Fibroblast of gingiva (primary cell): Measurements from ENCODE around the gene NAPSA.
"Not testable (repeated sequence)": the region's sequence is repeated elsewhere in the genome, so short reads cannot be mapped to it uniquely, and the experiment has no call there.

Experiments
- DNase-seq: peaks from one replicate; pipeline ENCODE4 v3.0.0-alpha.2; 2011; ENCODE audit warnings: low read depth

Gene NAPSA

GRCh38 chr19:50365434-50366306 lies at the start of gene NAPSA:
NAPSA (minus strand) TSS chr19:50365639; CDS start chr19:50365621, 18 bp downstream.
- DNase-seq = no peak

GRCh38 chr19:50413531-50413930 lies 48.1 kb upstream of the NAPSA start:
- DNase-seq = no peak

GRCh38 chr19:50413096-50413495 lies 47.7 kb upstream of the NAPSA start:
- no peak for DNase-seq

GRCh38 chr19:50412419-50412818 lies 47.0 kb upstream of the NAPSA start:
- no peak for DNase-seq

GRCh38 chr19:50410109-50410508 lies 44.7 kb upstream of the NAPSA start:
- DNase-seq = no peak

- DNase-seq = no peak
Observed at GRCh38 chr19:50409347-50409746, 43.9 kb upstream of the NAPSA start.

GRCh38 chr19:50406829-50407228 lies 41.4 kb upstream of the NAPSA start:
- DNase-seq = no peak

GRCh38 chr19:50406156-50406820 lies 40.8 kb upstream of the NAPSA start:
- DNase-seq = no peak

- no peak for DNase-seq
Observed at GRCh38 chr19:50402544-50403301, 37.3 kb upstream of the NAPSA start.

GRCh38 chr19:50401605-50402450 lies 36.4 kb upstream of the NAPSA start:
- no peak for DNase-seq

GRCh38 chr19:50399368-50399745 lies 33.9 kb upstream of the NAPSA start:
- no peak for DNase-seq

GRCh38 chr19:50398675-50399367 lies 33.4 kb upstream of the NAPSA start:
- DNase-seq = no peak

- no peak for DNase-seq
Observed at GRCh38 chr19:50394017-50394416, 28.6 kb upstream of the NAPSA start.

GRCh38 chr19:50393589-50393988 lies 28.1 kb upstream of the NAPSA start:
- no peak for DNase-seq

GRCh38 chr19:50392759-50393158 lies 27.3 kb upstream of the NAPSA start:
- no peak for DNase-seq

- not testable (repeated sequence) for DNase-seq
Observed at GRCh38 chr19:50390952-50391351, 25.5 kb upstream of the NAPSA start.

- not testable (repeated sequence) for DNase-seq
Observed at GRCh38 chr19:50390295-50390694, 24.9 kb upstream of the NAPSA start.

GRCh38 chr19:50387868-50388245 lies 22.4 kb upstream of the NAPSA start:
- DNase-seq = no peak

GRCh38 chr19:50387176-50387867 lies 21.9 kb upstream of the NAPSA start:
- DNase-seq = no peak

GRCh38 chr19:50384685-50385535 lies 19.5 kb upstream of the NAPSA start:
- no peak for DNase-seq
